ENCODE measurements around the gene THBS2.

The THBS2 gene

GRCh38 chr6:169244684-169245383 is 8.8 kb downstream of the THBS2 start:
- Histone ChIP-seq H3K27me3 (ENCODE audit: insufficient read depth, poor library complexity, severe bottlenecking) (no peaks in the 10 kb centered on the region), H3K4me3 (replicated peaks; ENCODE audit: insufficient read depth, low read length) (no peak overlapping the region), H3K27ac (replicated peaks) (no peak overlapping the region)
- DNase-seq (ENCODE audit: low read depth in 1 of 2, low spot score in 1 of 2) = no peak
- TF ChIP-seq CTCF (IDR thresholded peaks at IDR 0.05; ENCODE audit: insufficient read depth, low read length) (no peak), SPI1 (IDR thresholded peaks at IDR 0.05; ENCODE audit: borderline replicate concordance, low read depth) (no peak)

- TF ChIP-seq POLR2AphosphoS5 (IDR thresholded peaks at IDR 0.05; ENCODE audit: low read depth) = no peak
- TF ChIP-seq CTCF (IDR thresholded peaks at IDR 0.05; ENCODE audit: insufficient read depth, low read length) = no peak
- TF ChIP-seq REST (IDR thresholded peaks at IDR 0.05; ENCODE audit: insufficient replicate concordance, low read depth) = no peak
- no peak for TF ChIP-seq SPI1 (IDR thresholded peaks at IDR 0.05; ENCODE audit: borderline replicate concordance, low read depth)
- TF ChIP-seq GABPA (IDR thresholded peaks at IDR 0.05; ENCODE audit: low read depth) = no peak
Measured at GRCh38 chr6:169243661-169244060, 10.0 kb downstream of the THBS2 start.

GRCh38 chr6:169243186-169243585 is 10.5 kb downstream of the THBS2 start:
- no peak for TF ChIP-seq GABPA (IDR thresholded peaks at IDR 0.05; ENCODE audit: low read depth)
- TF ChIP-seq SPI1 (IDR thresholded peaks at IDR 0.05; ENCODE audit: borderline replicate concordance, low read depth) = no peak
- no peak for TF ChIP-seq REST (IDR thresholded peaks at IDR 0.05; ENCODE audit: insufficient replicate concordance, low read depth)
- TF ChIP-seq CTCF (IDR thresholded peaks at IDR 0.05; ENCODE audit: insufficient read depth, low read length) = no peak
- no peak for TF ChIP-seq POLR2AphosphoS5 (IDR thresholded peaks at IDR 0.05; ENCODE audit: low read depth)
- Histone ChIP-seq H3K4me3 (replicated peaks; ENCODE audit: insufficient read depth, low read length) (no peak overlapping the region), H3K27me3 (ENCODE audit: insufficient read depth, poor library complexity, severe bottlenecking) (no peaks in the 10 kb centered on the region), H3K27ac (replicated peaks) (no peak overlapping the region)
- no peak for DNase-seq (ENCODE audit: low read depth in 1 of 2, low spot score in 1 of 2)

More at GRCh38 chr6:169243661-169244060, 10.0 kb downstream of the THBS2 start:
- H3K27me3 ChIP-seq (ENCODE audit: insufficient read depth, poor library complexity, severe bottlenecking) = no peaks in the 10 kb centered on the region
- no peak overlapping the region for H3K27ac ChIP-seq (replicated peaks)
- no peak overlapping the region for H3K4me3 ChIP-seq (replicated peaks; ENCODE audit: insufficient read depth, low read length)
- no peak for DNase-seq (ENCODE audit: low read depth in 1 of 2, low spot score in 1 of 2)

Measured in HL-60 (cell line).